Ovary (tissue), 9 donors: ENCODE data around the gene CHD6. TPM values are rescaled to one million over a fixed set of nuclear protein-coding genes. Genes with fewer than 3 reads are reported as not detected.

Source experiments
- DNase-seq, 5 donors: peaks; one replicate each; pipeline ENCODE4 v3.0.0-alpha.2; 2019 to 2020
- H3K27ac ChIP-seq, 2 donors: fragments of 200-600 bp; one replicate each; pipeline versions ENCODE4 v1.5.1 to v1.8.0; 2019 to 2022
- H3K27me3 ChIP-seq: fragments of 200-600 bp; one replicate; pipeline ENCODE4 v1.8.0; 2022
- H3K36me3 ChIP-seq: fragments of 200-600 bp; sonication (generic); one replicate; pipeline ENCODE4 v1.5.1; 2019
- H3K4me1 ChIP-seq: one replicate; pipeline ENCODE4 v1.8.1; 2013; ENCODE audit warnings: mild to moderate bottlenecking, moderate library complexity; ENCODE audit not compliant: insufficient read depth
- H3K4me3 ChIP-seq: fragments of 200-600 bp; sonication (generic); one replicate; pipeline ENCODE4 v1.5.1; 2017
- H3K9me3 ChIP-seq, 2 donors: fragments of 200-600 bp in 1 of 2; sonication (generic) in 1 of 2; one replicate each; pipeline versions ENCODE4 v1.5.1 to v1.8.1; 2013 to 2019; ENCODE audit warnings: mild to moderate bottlenecking in 1 of 2, moderate library complexity in 1 of 2
- EP300 ChIP-seq: sonication (generic); formaldehyde crosslinking; IDR thresholded peaks from one replicate; pipeline ENCODE4 v1.6.1; 2017; ENCODE audit warnings: antibody characterized with exemption
- POLR2A ChIP-seq: fragments of 450-650 bp; IDR thresholded peaks from one replicate; pipeline ENCODE4 v1.6.1; 2017; ENCODE audit warnings: antibody characterized with exemption, mild to moderate bottlenecking, moderate library complexity
- WGBS, 3 donors: extraction: QIAGEN DNeasy Blood & Tissue Kit in 1 of 3; methylation state at CpG; one replicate each; pipeline versions ENCODE4 v1.1.5 to v1.1.7; 2013 to 2017; 5-methylcytosine and 5-hydroxymethylcytosine counted together
- intact Hi-C, 4 donors: fragments of 100-400 bp; cut with DNase I; formaldehyde crosslinking; loops; one replicate each; pipeline versions ENCODE4 v1.11.0 to v1.15.1; 2022 to 2023
- polyA plus RNA-seq, 2 donors: library from polyadenylated mRNA; stranded (reverse); fragments of 200-250 nt in 1 of 2; fragments of 350-450 nt in 1 of 2; fragmentation: Illumina TruSeq in 1 of 2; extraction: RNeasy Lipid Tissue Mini Kit (QIAGEN cat#74804) in 1 of 2; gene quantifications; one replicate each; pipeline ENCODE4 v1.2.3, GENCODE V29; 2013 to 2014
- total RNA-seq, 7 donors: library from RNA; depleted of rRNA in 2 of 7; stranded (reverse); fragments of >200 nt in 2 of 7; fragmentation: NEBNext Ultra II Directional in 3 of 7; extraction: Animal tissue kit (Norgen Biotek cat#: 25700) in 3 of 7; gene quantifications; one replicate each; pipeline versions ENCODE4 v1.1.0 to v1.2.4, GENCODE V29; 2016 to 2023
- TF ChIP-seq, protein P1 (sequence below), 3 donors: fragments of 450-650 bp in 2 of 3; fragments of 200-600 bp in 1 of 3; IDR thresholded peaks; one replicate each; pipeline versions ENCODE4 v1.5.1 to v1.8.0; 2016 to 2022; ENCODE audit warnings: antibody characterized with exemption in 3 of 3, mild to moderate bottlenecking in 1 of 3
- donor health status: DM: no; HTN: no; CAD: no; lungs with moderate emphysema.
- donor health status: DM: no; HTN: no; CAD: no.
- donor health status: Bipolar disorder and iron deficiency.
- donor health status: DM: yes; HTN: yes; CAD: no.
- donor health status: DM: no; HTN: no; CAD: no.
- donor health status: DM: yes; HTN: yes; CAD: no.

Gene CHD6
- total and polyA plus RNA-seq, 9 donors = 12.1 to 82.4 (median 52.7) TPM

DNA sequence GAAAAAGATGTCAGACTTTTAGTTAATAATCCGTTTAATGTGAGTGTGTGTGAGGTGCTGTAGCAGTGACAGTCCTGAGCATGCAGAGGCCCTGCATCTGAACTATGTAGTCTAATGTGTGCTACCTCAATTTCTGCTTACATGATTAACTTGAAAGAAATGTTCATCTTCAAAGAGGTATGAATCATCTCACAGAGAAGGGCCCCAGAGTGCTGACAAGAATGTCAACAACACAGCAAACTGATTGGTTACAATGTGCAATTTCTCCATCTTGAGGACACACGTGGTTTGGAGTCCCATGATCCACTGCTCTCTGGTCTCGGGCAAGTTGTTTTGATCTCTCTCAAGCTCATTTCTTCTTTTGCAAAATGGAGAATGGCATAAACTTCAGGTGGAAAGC is 189.9 kb downstream of the CHD6 start:
- H3K27ac ChIP-seq = no peak overlapping the region
- WGBS, 3 donors = 39 to 63% (median 44%) methylated on average over 3 of the region's 3 CpGs

GRCh38 chr20:41427833-41428232 is 190.3 kb downstream of the CHD6 start:
- Histone ChIP-seq H3K4me1 (no peaks in the 10 kb centered on the region), H3K9me3 (no peaks in the 10 kb centered on the region), H3K36me3 (no peaks in the 10 kb centered on the region), H3K27ac (no peak overlapping the region), H3K27me3 (no peaks in the 10 kb centered on the region), H3K4me3 (no peak overlapping the region)
- intact Hi-C loops = no loop called here
- no peak for DNase-seq
- TF ChIP-seq, protein P1, sequence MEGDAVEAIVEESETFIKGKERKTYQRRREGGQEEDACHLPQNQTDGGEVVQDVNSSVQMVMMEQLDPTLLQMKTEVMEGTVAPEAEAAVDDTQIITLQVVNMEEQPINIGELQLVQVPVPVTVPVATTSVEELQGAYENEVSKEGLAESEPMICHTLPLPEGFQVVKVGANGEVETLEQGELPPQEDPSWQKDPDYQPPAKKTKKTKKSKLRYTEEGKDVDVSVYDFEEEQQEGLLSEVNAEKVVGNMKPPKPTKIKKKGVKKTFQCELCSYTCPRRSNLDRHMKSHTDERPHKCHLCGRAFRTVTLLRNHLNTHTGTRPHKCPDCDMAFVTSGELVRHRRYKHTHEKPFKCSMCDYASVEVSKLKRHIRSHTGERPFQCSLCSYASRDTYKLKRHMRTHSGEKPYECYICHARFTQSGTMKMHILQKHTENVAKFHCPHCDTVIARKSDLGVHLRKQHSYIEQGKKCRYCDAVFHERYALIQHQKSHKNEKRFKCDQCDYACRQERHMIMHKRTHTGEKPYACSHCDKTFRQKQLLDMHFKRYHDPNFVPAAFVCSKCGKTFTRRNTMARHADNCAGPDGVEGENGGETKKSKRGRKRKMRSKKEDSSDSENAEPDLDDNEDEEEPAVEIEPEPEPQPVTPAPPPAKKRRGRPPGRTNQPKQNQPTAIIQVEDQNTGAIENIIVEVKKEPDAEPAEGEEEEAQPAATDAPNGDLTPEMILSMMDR (IDR thresholded peaks at IDR 0.05) = no peak
- TF ChIP-seq POLR2A (no peak), EP300 (no peak)
- WGBS, 3 donors = 54 to 89% (median 68%) methylated on average over 1 of the region's 1 CpG

More for the DNA sequence above, 189.9 kb downstream of the CHD6 start:
- intact Hi-C loops = no loop called here
- Histone ChIP-seq H3K27me3 (no peaks in the 10 kb centered on the region), H3K9me3 (no peaks in the 10 kb centered on the region), H3K36me3 (no peaks in the 10 kb centered on the region), H3K4me3 (no peak overlapping the region), H3K4me1 (no peaks in the 10 kb centered on the region)
- DNase-seq = no peak
- TF ChIP-seq, protein P1 (IDR thresholded peaks at IDR 0.05) = no peak
- TF ChIP-seq POLR2A (no peak), EP300 (no peak)

GRCh38 chr20:41426976-41427375 is 191.2 kb downstream of the CHD6 start:
- 88 to 92% (median 88%) methylated on average over 8 of the region's 8 CpGs for WGBS, 3 donors
- H3K36me3 ChIP-seq = no peaks in the 10 kb centered on the region
- TF ChIP-seq POLR2A (no peak), EP300 (no peak)
- TF ChIP-seq, protein P1 (IDR thresholded peaks at IDR 0.05) = no peak

GRCh38 chr20:41426086-41426830 is 191.9 kb downstream of the CHD6 start:
- H3K4me1 ChIP-seq = no peaks in the 10 kb centered on the region
- H3K9me3 ChIP-seq = no peaks in the 10 kb centered on the region
- no peak for DNase-seq
- no peaks in the 10 kb centered on the region for H3K36me3 ChIP-seq
- no peak overlapping the region for H3K4me3 ChIP-seq
- intact Hi-C loops = no loop called here
- TF ChIP-seq POLR2A (no peak), EP300 (no peak)
- TF ChIP-seq, protein P1 (IDR thresholded peaks at IDR 0.05) = no peak
- WGBS, 3 donors = 89 to 92% (median 90%) methylated on average over 11 of the region's 11 CpGs
- no peaks in the 10 kb centered on the region for H3K27me3 ChIP-seq
- H3K27ac ChIP-seq = no peak overlapping the region

More at GRCh38 chr20:41426976-41427375, 191.2 kb downstream of the CHD6 start:
- no peaks in the 10 kb centered on the region for H3K27me3 ChIP-seq
- intact Hi-C loops = no loop called here
- H3K4me3 ChIP-seq = no peak overlapping the region
- H3K27ac ChIP-seq = no peak overlapping the region
- no peaks in the 10 kb centered on the region for H3K4me1 ChIP-seq
- no peaks in the 10 kb centered on the region for H3K9me3 ChIP-seq
- no peak for DNase-seq
